Measurements from ENCODE around the gene MAPKBP1.

GRCh38 chr15:41794081-41794480 lies 19.8 kb downstream of the MAPKBP1 start:
- TF ChIP-seq GATA2 (IDR thresholded peaks at IDR 0.05; ENCODE audit: low read depth, low read length): no peak
- TF ChIP-seq GATA3 (IDR thresholded peaks at IDR 0.05; ENCODE audit: low read depth, low read length): no peak

Data from SH-SY5Y (cell line).